Measurements from ENCODE around the gene TSPAN33. TPM values are rescaled to one million over a fixed set of nuclear protein-coding genes. Genes with fewer than 3 reads are reported as not detected.

The TSPAN33 gene
- polyA plus RNA-seq, 4 donors, result 0.67 to 12.6 (median 4.7) TPM

GRCh38 chr7:129123510-129123857 is 21.0 kb upstream of the TSPAN33 start:
- peaks cover 0 to 12% of the 10 kb centered on the region in 2 donors for H3K9me3 ChIP-seq (ENCODE audit: control insufficient read depth in 2 of 2, insufficient read depth in 1 of 2, low read depth in 1 of 2, low read length in 1 of 2)

DNA sequence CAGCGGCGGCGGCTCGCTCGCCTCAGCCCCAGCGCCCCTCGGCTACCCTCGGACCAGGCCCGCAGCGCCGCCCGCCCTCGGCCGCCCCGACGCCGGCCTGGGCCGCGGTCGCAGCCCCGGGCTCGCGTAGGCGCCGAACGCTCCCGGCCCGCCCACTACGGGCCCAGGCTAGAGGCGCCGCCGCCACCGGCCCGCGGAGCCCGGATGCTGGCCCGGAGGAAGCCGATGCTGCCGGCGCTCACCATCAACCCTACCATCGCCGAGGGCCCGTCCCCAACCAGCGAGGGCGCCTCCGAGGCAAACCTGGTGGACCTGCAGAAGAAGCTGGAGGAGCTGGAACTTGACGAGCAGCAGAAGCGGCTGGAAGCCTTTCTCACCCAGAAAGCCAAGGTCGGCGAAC is 18.2 kb upstream of the TSPAN33 start:
- Histone ChIP-seq H3K4me1 (ENCODE audit: control insufficient read depth in 3 of 3, insufficient read depth in 2 of 3, low read depth in 1 of 3, low read length in 2 of 3) (peaks cover 0 to 2% (median 0%) of the 10 kb centered on the region in 3 donors), H3K27me3 (ENCODE audit: control insufficient read depth in 3 of 3, insufficient read depth in 3 of 3, low read length in 3 of 3) (no peaks in the 10 kb centered on the region), H3K9me3 (ENCODE audit: control insufficient read depth in 2 of 2, insufficient read depth in 1 of 2, low read depth in 1 of 2, low read length in 1 of 2) (peaks cover 0 to 6% of the 10 kb centered on the region in 2 donors), H3K27ac (ENCODE audit: low read depth in 1 of 3, low read length in 2 of 3) (no peak overlapping the region), H3K4me3 (ENCODE audit: low read depth in 1 of 3, low read length in 3 of 3) (no peak overlapping the region), H3K36me3 (ENCODE audit: control insufficient read depth in 3 of 3, insufficient read depth in 2 of 3, low read depth in 1 of 3, low read length in 3 of 3) (no peaks in the 10 kb centered on the region)
- 60 to 71% (median 61%) methylated on average over 37 to 50 of the region's 50 CpGs for WGBS, 3 donors
- DNase-seq (no peak), FAIRE-seq (no peak)

More at GRCh38 chr7:129123510-129123857, 21.0 kb upstream of the TSPAN33 start:
- DNase-seq (no peak), FAIRE-seq (no peak)
- no peak overlapping the region for H3K27ac ChIP-seq (ENCODE audit: low read depth in 1 of 3, low read length in 2 of 3)
- peaks cover 0 to 2% (median 0%) of the 10 kb centered on the region in 3 donors for H3K4me1 ChIP-seq (ENCODE audit: control insufficient read depth in 3 of 3, insufficient read depth in 2 of 3, low read depth in 1 of 3, low read length in 2 of 3)
- 76 to 89% (median 85%) methylated on average over 4 of the region's 4 CpGs for WGBS, 3 donors
- H3K36me3 ChIP-seq (ENCODE audit: control insufficient read depth in 3 of 3, insufficient read depth in 2 of 3, low read depth in 1 of 3, low read length in 3 of 3), result no peaks in the 10 kb centered on the region
- H3K27me3 ChIP-seq (ENCODE audit: control insufficient read depth in 3 of 3, insufficient read depth in 3 of 3, low read length in 3 of 3), result no peaks in the 10 kb centered on the region
- H3K4me3 ChIP-seq (ENCODE audit: low read depth in 1 of 3, low read length in 3 of 3), result no peak overlapping the region

GRCh38 chr7:129127154-129127553 is 17.4 kb upstream of the TSPAN33 start:
- Histone ChIP-seq H3K4me3 (ENCODE audit: low read depth in 1 of 3, low read length in 3 of 3) (no peak overlapping the region), H3K27me3 (ENCODE audit: control insufficient read depth in 3 of 3, insufficient read depth in 3 of 3, low read length in 3 of 3) (no peaks in the 10 kb centered on the region), H3K9me3 (ENCODE audit: control insufficient read depth in 2 of 2, insufficient read depth in 1 of 2, low read depth in 1 of 2, low read length in 1 of 2) (peaks cover 0 to 4% of the 10 kb centered on the region in 2 donors), H3K4me1 (ENCODE audit: control insufficient read depth in 3 of 3, insufficient read depth in 2 of 3, low read depth in 1 of 3, low read length in 2 of 3) (peaks cover 0 to 2% (median 0%) of the 10 kb centered on the region in 3 donors), H3K36me3 (ENCODE audit: control insufficient read depth in 3 of 3, insufficient read depth in 2 of 3, low read depth in 1 of 3, low read length in 3 of 3) (no peaks in the 10 kb centered on the region), H3K27ac (ENCODE audit: low read depth in 1 of 3, low read length in 2 of 3) (no peak overlapping the region)
- no peak for DNase-seq
- no peak for FAIRE-seq
- WGBS, 3 donors, result 95 to 98% (median 97%) methylated on average over 18 to 24 of the region's 24 CpGs

- FAIRE-seq (no peak), DNase-seq (no peak)
- no peak overlapping the region for H3K4me3 ChIP-seq (ENCODE audit: low read depth in 1 of 3, low read length in 3 of 3)
- no peak overlapping the region for H3K27ac ChIP-seq (ENCODE audit: low read depth in 1 of 3, low read length in 2 of 3)
- H3K27me3 ChIP-seq (ENCODE audit: control insufficient read depth in 3 of 3, insufficient read depth in 3 of 3, low read length in 3 of 3), result no peaks in the 10 kb centered on the region
- peaks cover 0 to 4% of the 10 kb centered on the region in 2 donors for H3K9me3 ChIP-seq (ENCODE audit: control insufficient read depth in 2 of 2, insufficient read depth in 1 of 2, low read depth in 1 of 2, low read length in 1 of 2)
- peaks cover 0 to 2% (median 0%) of the 10 kb centered on the region in 3 donors for H3K4me1 ChIP-seq (ENCODE audit: control insufficient read depth in 3 of 3, insufficient read depth in 2 of 3, low read depth in 1 of 3, low read length in 2 of 3)
- 93 to 94% (median 94%) methylated on average over 28 of the region's 28 CpGs for WGBS, 3 donors
- H3K36me3 ChIP-seq (ENCODE audit: control insufficient read depth in 3 of 3, insufficient read depth in 2 of 3, low read depth in 1 of 3, low read length in 3 of 3), result no peaks in the 10 kb centered on the region
Measured at GRCh38 chr7:129127601-129128000, 16.9 kb upstream of the TSPAN33 start.

GRCh38 chr7:129134356-129134987 is 10.0 kb upstream of the TSPAN33 start:
- WGBS, 3 donors, result 67 to 89% (median 80%) methylated on average over 6 of the region's 6 CpGs
- Histone ChIP-seq H3K4me3 (ENCODE audit: low read depth in 1 of 3, low read length in 3 of 3) (no peak overlapping the region), H3K9me3 (ENCODE audit: control insufficient read depth in 2 of 2, insufficient read depth in 1 of 2, low read depth in 1 of 2, low read length in 1 of 2) (no peaks in the 10 kb centered on the region), H3K36me3 (ENCODE audit: control insufficient read depth in 3 of 3, insufficient read depth in 2 of 3, low read depth in 1 of 3, low read length in 3 of 3) (no peaks in the 10 kb centered on the region), H3K27ac (ENCODE audit: low read depth in 1 of 3, low read length in 2 of 3) (peak overlapping the region in 1 of 3 donors; percentile 50), H3K4me1 (ENCODE audit: control insufficient read depth in 3 of 3, insufficient read depth in 2 of 3, low read depth in 1 of 3, low read length in 2 of 3) (no peaks in the 10 kb centered on the region), H3K27me3 (ENCODE audit: control insufficient read depth in 3 of 3, insufficient read depth in 3 of 3, low read length in 3 of 3) (no peaks in the 10 kb centered on the region)
- DNase-seq (no peak), FAIRE-seq (no peak)

- WGBS, 3 donors, result 57 to 68% (median 65%) methylated on average over 3 of the region's 3 CpGs
- H3K27ac ChIP-seq (ENCODE audit: low read depth in 1 of 3, low read length in 2 of 3), result no peak overlapping the region
Measured at GRCh38 chr7:129136887-129137642, 7.4 kb upstream of the TSPAN33 start.

DNA sequence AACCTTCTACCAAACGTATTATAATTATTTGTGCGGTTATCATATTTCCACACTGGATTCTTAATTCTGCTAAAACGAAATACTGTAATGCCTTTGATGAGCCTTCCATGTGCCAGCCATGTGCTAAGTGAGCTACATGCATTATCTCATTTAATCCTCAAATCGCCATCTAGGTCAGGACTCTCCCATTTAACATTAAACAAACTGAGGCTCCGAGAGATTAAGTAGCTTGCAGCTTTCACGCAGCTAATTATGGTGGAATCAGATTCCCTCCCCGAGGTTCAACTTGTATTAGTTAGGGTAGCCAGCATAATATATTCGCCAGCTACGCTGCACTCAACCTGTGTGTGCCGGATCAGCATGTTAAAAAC is 798 bp upstream of the TSPAN33 start:
- WGBS, 3 donors, result 42 to 51% (median 45%) methylated on average over 10 of the region's 10 CpGs
- Histone ChIP-seq H3K4me3 (ENCODE audit: low read depth in 1 of 3, low read length in 3 of 3) (no peak overlapping the region), H3K4me1 (ENCODE audit: control insufficient read depth in 3 of 3, insufficient read depth in 2 of 3, low read depth in 1 of 3, low read length in 2 of 3) (no peaks in the 10 kb centered on the region), H3K36me3 (ENCODE audit: control insufficient read depth in 3 of 3, insufficient read depth in 2 of 3, low read depth in 1 of 3, low read length in 3 of 3) (no peaks in the 10 kb centered on the region), H3K9me3 (ENCODE audit: control insufficient read depth in 2 of 2, insufficient read depth in 1 of 2, low read depth in 1 of 2, low read length in 1 of 2) (no peaks in the 10 kb centered on the region), H3K27me3 (ENCODE audit: control insufficient read depth in 3 of 3, insufficient read depth in 3 of 3, low read length in 3 of 3) (peaks cover 0 to 14% (median 4%) of the 10 kb centered on the region in 3 donors), H3K27ac (ENCODE audit: low read depth in 1 of 3, low read length in 2 of 3) (no peak overlapping the region)
- DNase-seq (no peak), FAIRE-seq (no peak)

More at GRCh38 chr7:129136887-129137642, 7.4 kb upstream of the TSPAN33 start:
- Histone ChIP-seq H3K9me3 (ENCODE audit: control insufficient read depth in 2 of 2, insufficient read depth in 1 of 2, low read depth in 1 of 2, low read length in 1 of 2) (no peaks in the 10 kb centered on the region), H3K4me3 (ENCODE audit: low read depth in 1 of 3, low read length in 3 of 3) (no peak overlapping the region), H3K27me3 (ENCODE audit: control insufficient read depth in 3 of 3, insufficient read depth in 3 of 3, low read length in 3 of 3) (no peaks in the 10 kb centered on the region), H3K36me3 (ENCODE audit: control insufficient read depth in 3 of 3, insufficient read depth in 2 of 3, low read depth in 1 of 3, low read length in 3 of 3) (no peaks in the 10 kb centered on the region), H3K4me1 (ENCODE audit: control insufficient read depth in 3 of 3, insufficient read depth in 2 of 3, low read depth in 1 of 3, low read length in 2 of 3) (no peaks in the 10 kb centered on the region)
- DNase-seq (no peak), FAIRE-seq (no peak)

- peaks cover 0 to 4% (median 0%) of the 10 kb centered on the region in 3 donors for H3K4me1 ChIP-seq (ENCODE audit: control insufficient read depth in 3 of 3, insufficient read depth in 2 of 3, low read depth in 1 of 3, low read length in 2 of 3)
- DNase-seq (peak in 1 of 2 donors; percentile 30), FAIRE-seq (no peak)
- H3K4me3 ChIP-seq (ENCODE audit: low read depth in 1 of 3, low read length in 3 of 3), result peak overlapping the region; percentile 45 to 68 (median 59)
- H3K27me3 ChIP-seq (ENCODE audit: control insufficient read depth in 3 of 3, insufficient read depth in 3 of 3, low read length in 3 of 3), result peaks cover 0 to 14% (median 4%) of the 10 kb centered on the region in 3 donors
- H3K9me3 ChIP-seq (ENCODE audit: control insufficient read depth in 2 of 2, insufficient read depth in 1 of 2, low read depth in 1 of 2, low read length in 1 of 2), result no peaks in the 10 kb centered on the region
- no peaks in the 10 kb centered on the region for H3K36me3 ChIP-seq (ENCODE audit: control insufficient read depth in 3 of 3, insufficient read depth in 2 of 3, low read depth in 1 of 3, low read length in 3 of 3)
- 3 to 6% (median 5%) methylated on average over 37 to 58 of the region's 58 CpGs for WGBS, 3 donors
- peak overlapping the region in 1 of 3 donors; percentile 39 for H3K27ac ChIP-seq (ENCODE audit: low read depth in 1 of 3, low read length in 2 of 3)
Measured at GRCh38 chr7:129144834-129145668, 544 bp downstream of the TSPAN33 start.

Measured in small intestine (tissue), 7 donors.